Sigmoid colon (tissue), 7 donors: ENCODE results near the gene GPRIN1. TPM values are rescaled to one million over a fixed set of nuclear protein-coding genes. Genes with fewer than 3 reads are reported as not detected.

Experiments used
- DNase-seq: peaks from one replicate; pipeline ENCODE4 v3.0.0-alpha.2; 2019
- H3K27ac ChIP-seq, 4 donors: fragments of 200-600 bp; sonication (generic); one replicate each; pipeline ENCODE4 v1.5.1; 2016 to 2019; ENCODE audit warnings: mild to moderate bottlenecking in 1 of 4
- H3K27me3 ChIP-seq, 3 donors: fragments of 200-600 bp; sonication (generic); one replicate each; pipeline ENCODE4 v1.5.1; 2019; ENCODE audit warnings: mild to moderate bottlenecking in 1 of 3
- H3K36me3 ChIP-seq, 4 donors: fragments of 200-600 bp; sonication (generic); one replicate each; pipeline ENCODE4 v1.5.1; 2016 to 2019
- H3K4me1 ChIP-seq, 4 donors: fragments of 200-600 bp; sonication (generic); one replicate each; pipeline ENCODE4 v1.5.1; 2017 to 2019
- H3K4me3 ChIP-seq, 4 donors: fragments of 200-600 bp; sonication (generic); one replicate each; pipeline ENCODE4 v1.5.1; 2017 to 2019; ENCODE audit warnings: mild to moderate bottlenecking in 2 of 4, moderate library complexity in 1 of 4
- H3K9me3 ChIP-seq, 4 donors: fragments of 200-600 bp in 3 of 4; sonication (generic) in 3 of 4; one replicate each; pipeline versions ENCODE4 v1.5.1 to v1.6.1; 2013 to 2019
- CTCF ChIP-seq, 4 experiments: fragments of 450-650 bp in 3 of 4; fragments of 200-600 bp in 1 of 4; IDR thresholded peaks; one replicate each; pipeline ENCODE4 v1.5.1; 2016 to 2019; ENCODE audit warnings: antibody characterized with exemption in 4 of 4, mild to moderate bottlenecking in 3 of 4, moderate library complexity in 2 of 4
- EP300 ChIP-seq, 4 donors: sonication (generic); formaldehyde crosslinking; IDR thresholded peaks; one replicate each; pipeline ENCODE4 v1.6.1; 2017; ENCODE audit warnings: antibody characterized with exemption in 4 of 4
- POLR2A ChIP-seq, 2 donors: fragments of 450-650 bp; IDR thresholded peaks; one replicate each; pipeline ENCODE4 v1.6.1; 2016; ENCODE audit warnings: antibody characterized with exemption in 2 of 2, mild to moderate bottlenecking in 2 of 2, moderate library complexity in 2 of 2
- POLR2AphosphoS5 ChIP-seq, 4 donors: sonication (generic); formaldehyde crosslinking; IDR thresholded peaks; one replicate each; pipeline ENCODE4 v1.6.1; 2017; ENCODE audit warnings: antibody characterized with exemption in 4 of 4
- WGBS, 2 donors: extraction: QIAGEN DNeasy Blood & Tissue Kit; methylation state at CpG; one replicate each; pipeline ENCODE4 v1.1.7; 2013; 5-methylcytosine and 5-hydroxymethylcytosine counted together
- intact Hi-C: fragments of 100-400 bp; cut with DNase I; formaldehyde crosslinking; loops from one replicate; pipeline ENCODE4 v1.15.1; 2023
- polyA plus RNA-seq, 3 donors: library from polyadenylated mRNA; stranded (reverse); fragments of 200-250 nt; gene quantifications; one replicate each; pipeline ENCODE4 v1.2.3, GENCODE V29; 2013
- total RNA-seq, 4 donors: library from RNA; depleted of rRNA; stranded (reverse); fragments of >200 nt; gene quantifications; one replicate each; pipeline ENCODE4 v1.1.0, GENCODE V29; 2016
- donor health status: healthy with polysubstance abuse.
- donor health status: Bipolar disorder and iron deficiency.
- donor health status: healthy.

The GPRIN1 gene
- total and polyA plus RNA-seq, 7 donors, result 0.33 to 1.6 (median 0.69) TPM

GRCh38 chr5:176565760-176566288 lies 44.1 kb downstream of the GPRIN1 start:
- H3K4me3 ChIP-seq, result no peak overlapping the region
- 85 to 89% methylated on average over 6 of the region's 6 CpGs for WGBS, 2 donors
- intact Hi-C loops, result no loop called here
- no peaks in the 10 kb centered on the region for H3K36me3 ChIP-seq
- H3K27ac ChIP-seq, result no peak overlapping the region
- peaks cover 0 to 29% (median 0%) of the 10 kb centered on the region in 3 donors for H3K27me3 ChIP-seq
- no peaks in the 10 kb centered on the region for H3K9me3 ChIP-seq
- TF ChIP-seq CTCF (IDR thresholded peaks at IDR 0.05) (no peak), POLR2A (IDR thresholded peaks at IDR 0.05) (no peak), POLR2AphosphoS5 (IDR thresholded peaks at IDR 0.05) (no peak), EP300 (IDR thresholded peaks at IDR 0.05) (no peak)
- DNase-seq, result no peak
- H3K4me1 ChIP-seq, result no peaks in the 10 kb centered on the region

DNA sequence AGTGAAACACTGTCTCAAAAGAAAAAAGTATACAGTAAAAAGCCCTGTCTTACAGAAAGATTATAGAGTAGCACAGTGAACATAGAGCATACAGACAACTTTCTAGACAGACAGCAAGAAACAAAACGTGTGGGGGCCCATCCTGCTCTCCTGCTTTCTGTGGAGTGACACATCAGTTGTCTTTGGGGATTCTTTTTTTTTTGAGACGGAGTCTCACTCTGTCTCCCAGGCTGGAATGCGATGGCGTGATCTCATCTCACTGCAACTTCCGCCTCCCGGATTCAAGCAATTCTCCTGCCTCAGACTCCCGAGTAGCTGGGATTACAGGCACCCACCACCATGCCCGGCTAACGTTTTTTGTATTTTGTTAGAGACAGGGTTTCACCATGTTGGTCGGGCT lies 46.0 kb downstream of the GPRIN1 start:
- Histone ChIP-seq H3K27me3 (peaks cover 0 to 25% (median 0%) of the 10 kb centered on the region in 3 donors), H3K9me3 (no peaks in the 10 kb centered on the region), H3K4me3 (no peak overlapping the region), H3K4me1 (no peaks in the 10 kb centered on the region), H3K36me3 (no peaks in the 10 kb centered on the region), H3K27ac (no peak overlapping the region)
- DNase-seq, result no peak
- intact Hi-C loops, result no loop called here
- 90 to 91% methylated on average over 10 of the region's 10 CpGs for WGBS, 2 donors
- no peak for TF ChIP-seq POLR2AphosphoS5 (IDR thresholded peaks at IDR 0.05)
- TF ChIP-seq CTCF (IDR thresholded peaks at IDR 0.05), result no peak

- TF ChIP-seq EP300 (IDR thresholded peaks at IDR 0.05), result no peak
- no peak for TF ChIP-seq POLR2AphosphoS5 (IDR thresholded peaks at IDR 0.05)
- no peak for TF ChIP-seq CTCF (IDR thresholded peaks at IDR 0.05)
- TF ChIP-seq POLR2A (IDR thresholded peaks at IDR 0.05), result no peak
- Histone ChIP-seq H3K4me1 (no peaks in the 10 kb centered on the region), H3K36me3 (no peaks in the 10 kb centered on the region), H3K27ac (no peak overlapping the region), H3K9me3 (no peaks in the 10 kb centered on the region), H3K4me3 (no peak overlapping the region), H3K27me3 (peaks cover 0 to 13% (median 0%) of the 10 kb centered on the region in 3 donors)
- intact Hi-C loops, result no loop called here
- WGBS, 2 donors, result 76 to 85% methylated on average over 10 of the region's 10 CpGs
- DNase-seq, result no peak
Measured at GRCh38 chr5:176562189-176562588, 47.8 kb downstream of the GPRIN1 start.

DNA sequence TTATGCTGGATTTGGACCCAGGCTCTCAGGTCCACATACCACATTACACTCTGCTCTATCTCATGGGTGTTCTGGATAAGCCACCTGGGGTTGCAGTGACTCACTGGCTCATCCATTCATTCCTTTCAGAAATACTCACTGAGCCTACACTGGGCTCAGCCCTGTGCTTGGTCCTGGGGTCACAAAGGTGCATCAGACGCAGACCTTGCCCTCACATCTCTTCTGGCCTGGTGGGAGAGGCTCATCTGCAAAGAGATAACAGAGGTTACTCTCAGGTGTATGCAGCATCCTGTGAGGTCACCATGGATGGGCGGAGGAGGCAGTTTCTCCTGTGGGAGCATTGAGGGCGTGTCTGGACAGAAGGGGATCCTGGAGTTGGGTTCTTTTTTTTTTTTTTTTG lies 48.7 kb downstream of the GPRIN1 start:
- Histone ChIP-seq H3K36me3 (no peaks in the 10 kb centered on the region), H3K27ac (no peak overlapping the region), H3K4me3 (no peak overlapping the region), H3K9me3 (no peaks in the 10 kb centered on the region), H3K27me3 (peaks cover 0 to 7% (median 0%) of the 10 kb centered on the region in 3 donors), H3K4me1 (no peaks in the 10 kb centered on the region)
- no peak for TF ChIP-seq POLR2AphosphoS5 (IDR thresholded peaks at IDR 0.05)
- TF ChIP-seq EP300 (IDR thresholded peaks at IDR 0.05), result no peak
- TF ChIP-seq CTCF (IDR thresholded peaks at IDR 0.05), result no peak
- no peak for TF ChIP-seq POLR2A (IDR thresholded peaks at IDR 0.05)
- intact Hi-C loops, result no loop called here
- no peak for DNase-seq
- WGBS, 2 donors, result 90 to 91% methylated on average over 3 of the region's 3 CpGs

GRCh38 chr5:176560364-176560763 lies 49.6 kb downstream of the GPRIN1 start:
- Histone ChIP-seq H3K27ac (no peak overlapping the region), H3K9me3 (no peaks in the 10 kb centered on the region), H3K4me3 (no peak overlapping the region), H3K36me3 (no peaks in the 10 kb centered on the region), H3K4me1 (no peaks in the 10 kb centered on the region), H3K27me3 (peaks cover 0 to 7% (median 0%) of the 10 kb centered on the region in 3 donors)
- 69 to 79% methylated on average over 8 of the region's 8 CpGs for WGBS, 2 donors
- intact Hi-C loops, result no loop called here
- DNase-seq, result no peak
- TF ChIP-seq POLR2A (IDR thresholded peaks at IDR 0.05) (no peak), EP300 (IDR thresholded peaks at IDR 0.05) (no peak)
